Activated CD4-positive, alpha-beta memory T cell treated with anti-CD3 and anti-CD28 coated beads, Interleukin-2, amount 10 ng/mL, durations not matched to agents 7 days and 5 days (primary cell): Measurements from ENCODE around the gene ADAM17. TPM values are rescaled to one million over a fixed set of nuclear protein-coding genes. Genes with fewer than 3 reads are reported as not detected.
A peak's percentile ranks its signal among the peaks of the same experiment; 100 is the strongest.
"Not testable (repeated sequence)": the region's sequence is repeated elsewhere in the genome, so short reads cannot be mapped to it uniquely, and the experiment has no call there.

ENCODE experiments used
- CTCF ChIA-PET: fragments of 350-600 bp; sonication (Branson Sonifier 250); formaldehyde crosslinking; loops from one replicate; lab custom pipeline; 2021; ENCODE audit warnings: antibody characterized with exemption, inconsistent platforms; lab: Charles Lee
- POLR2A ChIA-PET: fragments of 350-600 bp; sonication (Branson Sonifier 250); formaldehyde crosslinking; loops from one replicate; lab custom pipeline; 2021; ENCODE audit warnings: antibody characterized with exemption; lab: Charles Lee
- DNase-seq: peaks from one replicate; pipeline ENCODE4 v3.0.0-alpha.2; 2020
- H3K27ac Mint-ChIP-seq: one replicate; pipeline ENCODE4 v1.8.0; 2021; ENCODE audit warnings: mild to moderate bottlenecking, mixed read lengths
- H3K27me3 Mint-ChIP-seq: one replicate; pipeline ENCODE4 v1.8.0; 2021; ENCODE audit warnings: mixed read lengths
- H3K36me3 Mint-ChIP-seq: one replicate; pipeline ENCODE4 v1.8.0; 2021; ENCODE audit warnings: low read depth, mixed read lengths
- H3K4me1 Mint-ChIP-seq: one replicate; pipeline ENCODE4 v1.8.0; 2021; ENCODE audit warnings: mixed read lengths
- H3K4me3 Mint-ChIP-seq: one replicate; pipeline ENCODE4 v1.8.0; 2021; ENCODE audit warnings: mild to moderate bottlenecking, mixed read lengths
- H3K9me3 Mint-ChIP-seq: one replicate; pipeline ENCODE4 v1.8.0; 2021; ENCODE audit warnings: mixed read lengths
- total RNA-seq, 2 experiments: library from RNA; stranded (reverse); gene quantifications; one replicate each; pipeline ENCODE4 v1.2.3, GENCODE V29; 2021

Gene ADAM17
- total RNA-seq, 2 experiments from 2014 or later: 28.9 to 31.0 TPM

DNA sequence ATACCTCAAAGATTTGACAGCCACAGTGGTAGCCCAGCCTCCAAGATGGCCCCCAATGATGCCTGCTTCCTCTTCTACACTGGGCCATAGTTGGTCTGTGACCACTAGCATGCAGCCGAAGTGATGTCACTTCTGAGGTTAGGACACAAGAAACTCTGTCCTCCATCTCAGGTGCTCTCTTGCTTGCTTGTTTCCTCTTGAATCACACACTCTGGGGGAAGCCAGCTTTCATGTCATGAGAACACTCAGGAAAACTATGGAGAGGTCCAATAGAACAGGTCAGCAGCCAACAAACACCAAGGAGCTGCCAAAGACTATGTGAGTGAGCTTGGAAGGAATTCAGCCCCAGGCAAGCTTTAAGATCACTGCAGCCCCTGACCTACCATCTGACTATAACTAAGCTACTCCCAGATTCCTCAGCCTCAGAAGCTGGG, 3.3 kb upstream of the ADAM17 start:
- no peak overlapping the region for H3K4me3 Mint-ChIP-seq

GRCh38 chr2:9556121-9556743, 602 bp upstream of the ADAM17 start:
- H3K4me3 Mint-ChIP-seq: peak overlapping the region; percentile 97
- peak overlapping the region; percentile 94 for H3K27ac Mint-ChIP-seq
- no peak for DNase-seq
- peaks cover 18% of the 10 kb centered on the region for H3K36me3 Mint-ChIP-seq
- peaks cover 55% of the 10 kb centered on the region for H3K4me1 Mint-ChIP-seq
- H3K27me3 Mint-ChIP-seq: no peaks in the 10 kb centered on the region
- no peaks in the 10 kb centered on the region for H3K9me3 Mint-ChIP-seq
- ChIA-PET POLR2A (interaction anchor here (0.6 to 3.9 kb wide), 58 partner anchors 8 to 892 kb away, joined by 3 to 62 read pairs (median 6); partner anchors contain the start of genes CPSF3, IAH1, ITGB1BP1 and KLF11), CTCF (interaction anchor here (0.8 to 2.2 kb wide), 13 partner anchors 15 to 287 kb away, joined by 3 to 14 read pairs (median 4); partner anchors contain the start of gene TAF1B)

More for the DNA sequence above, 3.3 kb upstream of the ADAM17 start:
- ChIA-PET CTCF (interaction anchor here (0.6 to 1.6 kb wide), 2 partner anchors 212 to 241 kb away, joined by 3 to 6 read pairs; no protein-coding TSS in a partner anchor), POLR2A (interaction anchor here (0.6 to 1.7 kb wide), 5 partner anchors 10 to 1578 kb away, joined by 3 to 4 read pairs (median 3); partner anchors contain the start of gene YWHAQ)
- Mint-ChIP-seq H3K27me3 (no peaks in the 10 kb centered on the region), H3K36me3 (peaks cover 18% of the 10 kb centered on the region), H3K4me1 (peaks cover 33% of the 10 kb centered on the region), H3K9me3 (no peaks in the 10 kb centered on the region), H3K27ac (no peak overlapping the region)
- DNase-seq: no peak

GRCh38 chr2:9554921-9555296, 721 bp downstream of the ADAM17 start:
- Mint-ChIP-seq H3K9me3 (no peaks in the 10 kb centered on the region), H3K4me3 (peak overlapping the region; percentile 97), H3K36me3 (peaks cover 14% of the 10 kb centered on the region), H3K27me3 (no peaks in the 10 kb centered on the region), H3K4me1 (peaks cover 61% of the 10 kb centered on the region), H3K27ac (peak overlapping the region; percentile 94)
- DNase-seq: peak; percentile 47
- ChIA-PET POLR2A (interaction anchor here (0.6 to 3.9 kb wide), 48 partner anchors 8 to 893 kb away, joined by 3 to 62 read pairs (median 8); partner anchors contain the start of genes CPSF3, IAH1, ID2 and ITGB1BP1), CTCF (interaction anchor here (1.1 to 2.2 kb wide), 9 partner anchors 9 to 289 kb away, joined by 3 to 14 read pairs (median 4); partner anchors contain the start of gene TAF1B)

DNA sequence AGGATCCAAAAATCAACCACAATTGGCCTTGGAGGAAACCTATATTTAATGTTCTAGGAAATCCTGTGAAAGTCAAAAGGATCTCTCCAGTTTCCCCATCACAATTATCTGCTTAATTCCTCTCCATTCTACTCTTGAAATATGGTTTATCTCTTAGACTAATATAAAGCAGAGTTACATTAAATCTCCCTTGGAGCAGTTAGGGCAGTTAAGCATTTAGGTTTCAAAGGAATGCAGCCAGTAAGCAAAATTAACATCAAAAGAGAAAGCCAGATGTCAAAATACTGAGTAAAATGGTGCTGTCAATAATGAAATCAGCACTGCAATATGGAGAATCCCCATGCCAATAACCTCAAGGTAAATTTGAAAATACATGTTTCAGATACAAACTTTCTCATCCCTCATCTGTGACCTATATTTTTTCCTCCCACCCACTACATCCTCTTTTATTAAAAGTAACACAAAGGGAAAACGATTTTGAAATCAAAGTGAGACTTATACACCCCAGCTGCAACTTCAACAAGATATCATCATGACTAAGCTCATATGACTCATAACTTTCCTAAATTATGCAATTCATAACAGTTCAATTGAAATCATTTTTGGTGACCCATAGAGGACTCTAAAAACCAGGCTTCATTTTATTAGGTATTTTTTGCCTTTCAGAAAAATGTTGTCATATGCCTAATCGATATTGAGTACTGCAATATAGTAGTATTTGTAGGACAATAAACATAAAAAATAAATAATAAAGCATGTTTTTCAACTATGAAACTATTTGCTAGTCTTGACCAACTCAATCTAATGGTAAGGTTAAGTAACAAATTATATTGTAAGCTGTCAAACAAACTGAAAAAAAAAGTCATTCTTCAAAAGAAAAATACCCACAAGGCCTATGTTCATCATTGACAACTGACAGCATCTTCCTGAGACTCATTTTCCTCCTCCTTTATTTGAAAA, 3.1 kb downstream of the ADAM17 start:
- ChIA-PET POLR2A (interaction anchor here (0.7 to 1.6 kb wide), 3 partner anchors 77 to 200 kb away, joined by 3 to 4 read pairs (median 3); partner anchors contain the start of gene YWHAQ), CTCF (interaction anchor here (0.8 to 1.2 kb wide), 2 partner anchors 151 to 218 kb away, joined by 3 read pairs; no protein-coding TSS in a partner anchor)
- Mint-ChIP-seq H3K4me3 (peak overlapping the region; percentile 26), H3K27me3 (no peaks in the 10 kb centered on the region), H3K36me3 (peaks cover 8% of the 10 kb centered on the region), H3K4me1 (peaks cover 73% of the 10 kb centered on the region), H3K9me3 (no peaks in the 10 kb centered on the region), H3K27ac (peak overlapping the region; percentile 64)
- DNase-seq: no peak

DNA sequence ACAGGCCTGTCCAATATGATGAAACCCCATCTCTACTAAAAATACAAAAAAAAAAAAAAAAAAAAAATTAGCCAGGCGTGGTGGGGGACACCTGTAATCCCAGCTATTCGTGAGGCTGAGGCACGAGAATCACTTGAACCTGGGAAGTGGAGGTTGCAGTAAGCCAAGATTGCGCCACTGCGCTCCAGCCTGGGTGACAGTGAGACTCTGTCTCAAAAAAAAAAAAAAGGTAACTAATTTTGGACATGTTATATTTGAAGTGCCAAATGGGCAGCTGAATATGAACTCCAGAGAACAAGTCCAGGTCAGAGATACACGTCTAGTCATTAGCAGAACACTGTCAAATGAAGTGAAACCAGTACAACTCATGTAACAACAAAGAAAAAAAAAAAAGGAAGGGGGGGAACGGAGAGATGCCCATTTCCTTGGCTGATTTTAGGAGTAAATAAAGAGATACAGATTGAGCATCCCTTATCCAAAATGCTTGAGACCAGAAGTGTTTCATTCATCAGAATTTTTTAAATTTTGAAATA, 4.7 kb downstream of the ADAM17 start:
- H3K4me1 Mint-ChIP-seq: peaks cover 68% of the 10 kb centered on the region
- H3K27ac Mint-ChIP-seq: peak overlapping the region; percentile 59
- CTCF ChIA-PET: interaction anchor here (0.7 kb wide), 1 partner anchor 249 kb away, joined by 3 read pairs; no protein-coding TSS in a partner anchor
- not testable (repeated sequence) for H3K4me3 Mint-ChIP-seq, H3K9me3 Mint-ChIP-seq, H3K36me3 Mint-ChIP-seq, H3K27me3 Mint-ChIP-seq, DNase-seq
- POLR2A ChIA-PET: interaction anchor here (1.2 to 1.6 kb wide), 2 partner anchors 67 to 80 kb away, joined by 3 read pairs; partner anchors contain the start of gene YWHAQ

DNA sequence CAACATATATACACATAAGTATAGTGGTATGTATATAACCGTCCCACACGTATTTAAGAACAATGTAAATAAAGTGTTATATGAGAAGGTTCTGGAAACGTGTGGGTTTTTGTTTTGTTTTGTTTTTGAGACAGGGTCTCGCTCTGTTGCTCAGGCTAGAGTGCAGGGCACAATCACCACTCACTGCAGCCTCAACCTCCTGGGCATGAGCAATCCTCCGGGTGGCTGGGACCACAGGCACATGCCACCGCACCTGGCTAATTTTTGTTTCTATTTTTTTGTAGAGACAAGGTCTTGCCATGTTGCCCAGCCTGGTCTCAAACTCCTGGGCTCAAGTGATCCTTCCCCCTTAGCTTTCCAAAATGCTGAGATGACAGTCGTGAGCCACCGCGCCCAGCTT, 6.2 kb downstream of the ADAM17 start:
- CTCF ChIA-PET: no interaction called here
- H3K36me3 Mint-ChIP-seq: no peaks in the 10 kb centered on the region
- H3K4me1 Mint-ChIP-seq: peaks cover 71% of the 10 kb centered on the region
- DNase-seq: no peak
- no peak overlapping the region for H3K4me3 Mint-ChIP-seq
- H3K27ac Mint-ChIP-seq: peak overlapping the region; percentile 1
- H3K27me3 Mint-ChIP-seq: no peaks in the 10 kb centered on the region
- POLR2A ChIA-PET: interaction anchor here (1.0 to 1.4 kb wide), 3 partner anchors 10 to 294 kb away, joined by 3 to 5 read pairs (median 3); partner anchors contain the start of gene TAF1B
- no peaks in the 10 kb centered on the region for H3K9me3 Mint-ChIP-seq

- Mint-ChIP-seq H3K4me1 (peaks cover 71% of the 10 kb centered on the region), H3K36me3 (peaks cover 2% of the 10 kb centered on the region), H3K9me3 (no peaks in the 10 kb centered on the region), H3K27ac (peak overlapping the region; percentile 78), H3K27me3 (no peaks in the 10 kb centered on the region), H3K4me3 (peak overlapping the region; percentile 43)
- ChIA-PET POLR2A (interaction anchor here (0.8 to 3.6 kb wide), 5 partner anchors 7 to 295 kb away, joined by 3 to 21 read pairs (median 3); partner anchors contain the start of genes ADAM17 and TAF1B), CTCF (no interaction called here)
- DNase-seq: no peak
Observed at GRCh38 chr2:9548506-9548905, 7.1 kb downstream of the ADAM17 start.

DNA sequence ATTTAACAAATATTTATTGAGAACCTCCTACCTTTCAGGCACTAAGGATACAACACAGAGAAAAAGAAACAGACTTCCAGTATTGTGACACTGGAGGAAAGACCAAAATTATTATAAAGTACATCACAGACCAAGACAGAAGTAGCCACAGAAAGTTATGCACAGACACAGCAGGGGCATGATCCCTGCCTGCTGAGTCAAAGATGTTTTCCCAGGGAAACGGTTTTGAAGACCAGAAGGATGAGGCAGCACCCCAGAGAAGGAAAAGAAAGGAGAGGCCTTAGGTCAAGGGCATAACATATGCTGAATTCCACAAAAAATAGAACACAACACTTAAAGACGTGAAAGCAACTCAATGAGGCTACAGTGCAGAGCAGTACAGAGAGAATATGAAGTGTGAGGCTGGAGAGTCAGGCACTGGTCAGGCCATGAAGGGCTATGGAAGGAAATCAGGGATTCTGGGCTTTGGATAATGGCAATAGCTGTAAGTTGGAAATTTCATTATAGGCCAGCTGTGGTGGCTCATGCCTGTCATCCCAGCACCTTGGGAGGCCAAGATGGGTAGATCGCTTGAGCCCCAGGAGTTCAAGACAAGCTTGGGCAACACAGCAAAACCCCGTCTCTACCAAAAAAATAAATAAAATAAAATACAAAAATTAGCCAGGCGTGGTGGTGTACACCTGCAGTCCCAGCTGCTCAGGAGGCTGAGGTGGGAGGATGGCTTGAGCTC, 8.2 kb downstream of the ADAM17 start:
- DNase-seq: no peak
- ChIA-PET POLR2A (interaction anchor here (1.0 to 3.6 kb wide), 3 partner anchors 8 to 156 kb away, joined by 3 to 21 read pairs (median 4); partner anchors contain the start of gene ADAM17), CTCF (no interaction called here)
- no peak overlapping the region for H3K4me3 Mint-ChIP-seq
- peaks cover 10% of the 10 kb centered on the region for H3K36me3 Mint-ChIP-seq
- peak overlapping the region; percentile 78 for H3K27ac Mint-ChIP-seq
- no peaks in the 10 kb centered on the region for H3K9me3 Mint-ChIP-seq
- H3K27me3 Mint-ChIP-seq: no peaks in the 10 kb centered on the region
- peaks cover 69% of the 10 kb centered on the region for H3K4me1 Mint-ChIP-seq

DNA sequence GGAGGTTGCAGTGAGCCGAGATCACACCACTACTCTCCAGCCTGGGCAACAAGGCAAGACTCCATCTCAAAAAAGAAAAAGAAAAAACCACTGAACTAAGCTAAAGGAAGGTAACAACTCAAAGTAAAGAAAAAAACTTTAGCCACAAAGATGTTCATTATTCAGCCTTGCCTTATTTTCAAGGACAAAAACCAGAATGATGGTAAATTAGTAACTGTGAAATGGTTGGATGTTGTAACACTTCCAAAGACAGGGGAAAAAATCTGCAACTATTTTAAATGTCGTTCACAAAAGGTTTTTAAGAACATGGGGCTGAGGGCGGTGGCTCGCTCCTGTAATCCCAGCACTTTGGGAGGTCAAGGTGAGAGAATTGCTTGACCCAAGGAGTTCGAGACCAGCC, 10.1 kb downstream of the ADAM17 start:
- CTCF ChIA-PET: interaction anchor here (1.8 kb wide), 1 partner anchor 10 kb away, joined by 4 read pairs; the partner anchor contains the start of gene ADAM17
- H3K4me3 Mint-ChIP-seq: no peak overlapping the region
- POLR2A ChIA-PET: interaction anchor here (3.6 kb wide), 1 partner anchor 10 kb away, joined by 21 read pairs; the partner anchor contains the start of gene ADAM17

DNA sequence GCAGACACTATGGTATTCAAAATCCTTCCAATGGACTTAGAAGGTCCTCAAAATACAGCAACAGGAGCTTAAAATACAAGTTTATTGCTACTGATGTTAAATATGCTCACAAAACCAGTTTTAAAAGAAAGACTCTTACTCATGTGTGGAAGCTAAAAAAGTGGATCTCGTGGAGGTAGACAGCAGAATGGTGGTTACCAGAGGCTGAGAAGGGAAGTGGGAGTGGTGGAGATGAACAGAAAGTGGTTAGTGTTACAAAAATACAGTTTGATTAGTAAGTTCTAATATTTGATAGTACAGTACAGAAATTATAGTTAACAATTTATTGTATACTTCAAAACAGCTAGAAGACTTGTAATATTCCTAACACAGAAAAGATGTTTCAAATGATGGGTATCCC, 12.1 kb downstream of the ADAM17 start:
- no peaks in the 10 kb centered on the region for H3K9me3 Mint-ChIP-seq
- CTCF ChIA-PET: interaction anchor here (0.6 kb wide), 1 partner anchor 345 kb away, joined by 4 read pairs; no protein-coding TSS in a partner anchor
- no peaks in the 10 kb centered on the region for H3K27me3 Mint-ChIP-seq
- peaks cover 46% of the 10 kb centered on the region for H3K4me1 Mint-ChIP-seq
- peak; percentile 28 for DNase-seq
- peaks cover 12% of the 10 kb centered on the region for H3K36me3 Mint-ChIP-seq
- H3K4me3 Mint-ChIP-seq: no peak overlapping the region
- POLR2A ChIA-PET: interaction anchor here (1.5 to 1.9 kb wide), 2 partner anchors 12 to 300 kb away, joined by 3 to 10 read pairs; partner anchors contain the start of gene ADAM17
- H3K27ac Mint-ChIP-seq: peak overlapping the region; percentile 12

More for the DNA sequence above, 10.1 kb downstream of the ADAM17 start:
- peaks cover 55% of the 10 kb centered on the region for H3K4me1 Mint-ChIP-seq
- no peaks in the 10 kb centered on the region for H3K27me3 Mint-ChIP-seq
- H3K27ac Mint-ChIP-seq: no peak overlapping the region
- DNase-seq: no peak
- no peaks in the 10 kb centered on the region for H3K9me3 Mint-ChIP-seq
- H3K36me3 Mint-ChIP-seq: peaks cover 12% of the 10 kb centered on the region

- no peak for DNase-seq
- Mint-ChIP-seq H3K4me3 (no peak overlapping the region), H3K4me1 (peaks cover 24% of the 10 kb centered on the region), H3K27me3 (no peaks in the 10 kb centered on the region), H3K9me3 (no peaks in the 10 kb centered on the region), H3K36me3 (peaks cover 25% of the 10 kb centered on the region), H3K27ac (no peak overlapping the region)
- CTCF ChIA-PET: no interaction called here
- POLR2A ChIA-PET: interaction anchor here (1.5 to 2.0 kb wide), 2 partner anchors 16 to 17 kb away, joined by 6 to 10 read pairs; partner anchors contain the start of gene ADAM17
Observed at GRCh38 chr2:9539531-9539930, 16.1 kb downstream of the ADAM17 start.
